BE2C (cell line): Measurements from ENCODE around the gene CYB561A3.
"Not testable (repeated sequence)": the region's sequence is repeated elsewhere in the genome, so short reads cannot be mapped to it uniquely, and the experiment has no call there.

Experiments
- DNase-seq: peaks from one replicate; pipeline ENCODE4 v3.0.0-alpha.2; 2020
- H3K27me3 ChIP-seq: fragments of 250-450 bp; sonication (Bioruptor Pico); 2 replicates; pipeline ENCODE4 v1.5.1; 2020; ENCODE audit warnings: mild to moderate bottlenecking
- H3K36me3 ChIP-seq: fragments of 250-450 bp; sonication (Bioruptor Pico); 2 replicates; pipeline ENCODE4 v1.5.1; 2020; ENCODE audit warnings: mild to moderate bottlenecking
- H3K4me1 ChIP-seq: fragments of 250-450 bp; sonication (Bioruptor Pico); 2 replicates; pipeline ENCODE4 v1.5.1; 2020
- H3K4me3 ChIP-seq: 2 replicates; pipeline ENCODE4 v1.5.1; 2011; ENCODE audit warnings: low read depth, low read length
- H3K9me3 ChIP-seq: fragments of 250-450 bp; sonication (Bioruptor Pico); 2 replicates; pipeline ENCODE4 v1.5.1; 2020
- CTCF ChIP-seq: IDR thresholded peaks from 2 replicates; pipeline ENCODE4 v1.5.1; 2012; ENCODE audit warnings: mild to moderate bottlenecking, low read depth, low read length

The CYB561A3 gene

DNA sequence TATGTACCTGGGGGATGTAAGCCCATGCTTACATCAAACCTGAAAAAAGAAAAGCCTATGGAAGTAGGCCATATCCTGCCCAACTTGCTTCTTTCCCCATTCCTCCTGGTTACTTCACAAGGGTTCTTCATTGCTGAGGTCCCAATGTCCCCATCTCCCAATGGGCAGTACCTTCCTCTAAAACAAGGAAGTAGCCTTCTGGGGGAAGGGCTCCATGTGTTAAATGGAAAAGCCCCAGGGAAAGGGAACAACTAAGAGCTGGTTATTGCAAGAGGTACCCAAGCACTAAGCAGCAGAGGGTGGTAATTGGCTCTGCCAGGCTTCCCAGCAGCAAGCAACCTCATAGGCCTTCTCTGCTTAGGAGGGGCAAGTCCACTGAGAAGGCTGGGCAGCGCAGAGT, 42.0 kb upstream of the CYB561A3 start:
- no peak overlapping the region for H3K4me3 ChIP-seq
- no peak for TF ChIP-seq CTCF
- no peaks in the 10 kb centered on the region for H3K4me1 ChIP-seq
- no peaks in the 10 kb centered on the region for H3K9me3 ChIP-seq
- H3K36me3 ChIP-seq = peaks cover 24% of the 10 kb centered on the region
- H3K27me3 ChIP-seq = no peaks in the 10 kb centered on the region
- DNase-seq = no peak

- H3K27me3 ChIP-seq = no peaks in the 10 kb centered on the region
- H3K36me3 ChIP-seq = peaks cover 15% of the 10 kb centered on the region
- no peak for DNase-seq
- no peaks in the 10 kb centered on the region for H3K9me3 ChIP-seq
- TF ChIP-seq CTCF = no peak
- H3K4me1 ChIP-seq = no peaks in the 10 kb centered on the region
- no peak overlapping the region for H3K4me3 ChIP-seq
Measured at GRCh38 chr11:61401573-61401972, 39.9 kb upstream of the CYB561A3 start.

- TF ChIP-seq CTCF = no peak
- Histone ChIP-seq H3K9me3 (no peaks in the 10 kb centered on the region), H3K27me3 (no peaks in the 10 kb centered on the region), H3K4me3 (no peak overlapping the region), H3K36me3 (peaks cover 13% of the 10 kb centered on the region), H3K4me1 (no peaks in the 10 kb centered on the region)
- no peak for DNase-seq
Measured at GRCh38 chr11:61401173-61401572, 39.5 kb upstream of the CYB561A3 start.

DNA sequence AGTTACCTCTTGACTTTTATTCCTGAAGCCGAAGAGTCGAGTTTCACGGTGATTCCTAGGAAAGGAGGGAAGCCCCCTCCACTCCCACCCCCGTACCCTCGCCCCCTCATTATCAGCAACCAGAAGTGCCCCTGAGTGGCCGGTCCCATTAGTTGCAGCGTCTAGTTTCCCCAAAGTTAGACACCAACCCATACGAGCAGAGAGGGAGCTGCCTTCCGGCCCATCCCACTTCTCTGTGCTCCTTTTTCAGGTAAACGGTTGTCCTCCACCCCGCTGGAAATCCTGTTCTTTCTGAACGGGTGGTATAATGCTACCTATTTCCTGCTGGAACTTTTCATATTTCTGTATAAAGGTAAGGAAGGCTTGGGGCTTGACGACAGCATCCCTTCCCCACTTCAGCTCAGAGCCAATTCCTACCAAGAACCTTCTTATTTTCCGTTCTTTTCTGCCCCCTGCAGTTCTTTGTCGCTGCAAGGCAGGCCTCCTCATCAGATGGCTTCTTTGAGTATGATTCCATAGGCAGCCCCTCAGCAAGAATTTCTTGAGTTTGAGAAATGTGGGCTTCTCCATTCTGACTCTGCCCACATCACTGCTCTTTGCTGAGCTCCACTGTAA, 31.4 kb upstream of the CYB561A3 start:
- peak; percentile 19; the same call in 1 of the 2 replicates for TF ChIP-seq CTCF
- no peaks in the 10 kb centered on the region for H3K9me3 ChIP-seq
- peak overlapping the region; percentile 81 for H3K4me3 ChIP-seq
- no peaks in the 10 kb centered on the region for H3K4me1 ChIP-seq
- H3K36me3 ChIP-seq = no peaks in the 10 kb centered on the region
- no peaks in the 10 kb centered on the region for H3K27me3 ChIP-seq
- no peak for DNase-seq

DNA sequence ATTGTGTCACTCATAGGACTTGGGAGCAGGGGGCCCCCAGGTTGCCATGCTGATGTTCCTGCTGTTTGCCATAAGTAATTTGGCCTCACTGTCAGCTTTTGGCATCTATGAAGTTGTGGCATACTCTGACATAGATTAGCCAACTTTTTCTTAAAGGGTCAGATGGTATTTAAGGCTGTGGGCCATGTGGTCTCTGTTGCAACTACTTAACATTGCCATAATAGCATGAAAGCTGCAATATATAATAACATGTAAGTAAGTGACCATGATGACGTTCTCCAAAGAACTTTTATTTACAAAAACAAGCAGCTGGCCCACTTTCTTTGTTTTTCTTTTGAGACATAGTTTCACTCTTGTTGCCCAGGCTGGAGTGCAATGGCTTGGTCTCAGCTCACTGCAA, 28.5 kb upstream of the CYB561A3 start:
- Histone ChIP-seq H3K4me1 (no peaks in the 10 kb centered on the region), H3K9me3 (no peaks in the 10 kb centered on the region), H3K4me3 (no peak overlapping the region), H3K36me3 (no peaks in the 10 kb centered on the region), H3K27me3 (no peaks in the 10 kb centered on the region)
- DNase-seq = no peak
- no peak for TF ChIP-seq CTCF

GRCh38 chr11:61384271-61385242, 22.9 kb upstream of the CYB561A3 start:
- no peaks in the 10 kb centered on the region for H3K27me3 ChIP-seq
- H3K4me3 ChIP-seq = no peak overlapping the region
- no peaks in the 10 kb centered on the region for H3K4me1 ChIP-seq
- DNase-seq = peak; percentile 19
- no peaks in the 10 kb centered on the region for H3K36me3 ChIP-seq
- TF ChIP-seq CTCF = peak; percentile 53
- H3K9me3 ChIP-seq = no peaks in the 10 kb centered on the region

GRCh38 chr11:61383859-61384258, 22.2 kb upstream of the CYB561A3 start:
- H3K36me3 ChIP-seq, DNase-seq, H3K27me3 ChIP-seq, H3K4me1 ChIP-seq, H3K9me3 ChIP-seq, H3K4me3 ChIP-seq: not testable (repeated sequence)
